IMR-90 (cell line): ENCODE measurements around the gene KLHL7. TPM values are rescaled to one million over a fixed set of nuclear protein-coding genes. Genes with fewer than 3 reads are reported as not detected.

ENCODE experiments used
- ATAC-seq: fragments of 200-7000 bp; cut with Tn5 transposase; 2 replicates; pipeline ENCODE4 v1.9.1; 2020; ENCODE audit warnings: low read depth, mild to moderate bottlenecking, moderate library complexity
- BruUV-seq: library from RNA; stranded (reverse); fragments of 400-500 nt; replicated peaks from 2 replicates; lab custom pipeline; 2021; lab: Mats Ljungman, UMichigan
- CTCF ChIA-PET: fragments of 300-600 bp; formaldehyde crosslinking; extraction: SDS; loops from one replicate; lab custom pipeline; 2021; ENCODE audit warnings: antibody characterized with exemption; lab: Yijun Ruan, JAX
- POLR2A ChIA-PET: fragments of 300-600 bp; sonication (Branson Sonifier 250); formaldehyde crosslinking; loops from one replicate; lab custom pipeline; 2022; ENCODE audit warnings: antibody characterized with exemption; ENCODE audit not compliant: unreplicated experiment; lab: Charles Lee
- DNase-seq: peaks from one replicate; pipeline ENCODE4 v3.0.0; 2013
- H2AFZ ChIP-seq: replicated peaks from 2 replicates; pipeline ENCODE3; 2013; ENCODE audit warnings: low read length, mild to moderate bottlenecking; ENCODE audit not compliant: poor library complexity
- H2AK5ac ChIP-seq: 2 replicates; pipeline ENCODE4 v1.6.1; 2013; ENCODE audit warnings: low read depth, low read length, inconsistent platforms
- H2AK9ac ChIP-seq: replicated peaks from 2 replicates; pipeline ENCODE3; 2013; ENCODE audit warnings: mild to moderate bottlenecking, low read depth, low read length, moderate library complexity; ENCODE audit not compliant: poor library complexity
- H2BK120ac ChIP-seq: 2 replicates; pipeline ENCODE4 v1.6.1; 2013; ENCODE audit warnings: low read depth, low read length, inconsistent platforms
- H2BK15ac ChIP-seq: 3 replicates; pipeline ENCODE4 v1.6.1; 2013; ENCODE audit warnings: low read depth, low read length, inconsistent platforms
- H2BK20ac ChIP-seq: 2 replicates; pipeline ENCODE4 v1.6.1; 2013; ENCODE audit warnings: low read depth, mild to moderate bottlenecking, inconsistent platforms, low read length, moderate library complexity
- H2BK5ac ChIP-seq: 2 replicates; pipeline ENCODE4 v1.6.1; 2013; ENCODE audit warnings: mild to moderate bottlenecking, low read depth, low read length, inconsistent platforms; ENCODE audit not compliant: poor library complexity, severe bottlenecking
- H3K14ac ChIP-seq: replicated peaks from 2 replicates; pipeline ENCODE4 v1.6.1; 2013; ENCODE audit warnings: low read depth, low read length, inconsistent platforms
- H3K18ac ChIP-seq: 2 replicates; pipeline ENCODE4 v1.6.1; 2013; ENCODE audit warnings: low read depth, low read length, control low read depth
- H3K23ac ChIP-seq: 2 replicates; pipeline ENCODE4 v1.6.1; 2013; ENCODE audit warnings: low read depth, low read length, inconsistent platforms
- H3K27ac ChIP-seq: 2 replicates; pipeline ENCODE4 v1.5.1; 2013; ENCODE audit warnings: mild to moderate bottlenecking, control low read depth, low read length; ENCODE audit not compliant: insufficient read depth
- H3K27me3 ChIP-seq: 2 replicates; pipeline ENCODE4 v1.6.1; 2013; ENCODE audit warnings: low read length; ENCODE audit not compliant: control insufficient read depth, insufficient read depth
- H3K36me3 ChIP-seq: 2 replicates; pipeline ENCODE4 v1.6.1; 2013; ENCODE audit warnings: low read length, mixed read lengths; ENCODE audit not compliant: control insufficient read depth, insufficient read depth
- H3K4ac ChIP-seq: 2 replicates; pipeline ENCODE4 v1.6.1; 2013; ENCODE audit warnings: low read depth, low read length, inconsistent platforms
- H3K4me1 ChIP-seq: 2 replicates; pipeline ENCODE4 v1.6.1; 2013; ENCODE audit warnings: low read length, mixed read lengths; ENCODE audit not compliant: control insufficient read depth, insufficient read depth
- H3K4me2 ChIP-seq: 2 replicates; pipeline ENCODE4 v1.6.1; 2013; ENCODE audit warnings: low read depth, mild to moderate bottlenecking, control low read depth, low read length, moderate library complexity
- H3K4me3 ChIP-seq: 2 replicates; pipeline ENCODE4 v1.5.1; 2013; ENCODE audit warnings: low read depth, mild to moderate bottlenecking, control low read depth, low read length, moderate library complexity; ENCODE audit not compliant: insufficient read depth
- H3K56ac ChIP-seq: 2 replicates; pipeline ENCODE4 v1.6.1; 2013; ENCODE audit warnings: low read length, inconsistent platforms; ENCODE audit not compliant: insufficient read depth; ENCODE audit errors: extremely low read depth
- H3K79me1 ChIP-seq, 2 experiments: 2 replicates each; pipeline ENCODE4 v1.6.1; 2013; ENCODE audit warnings: low read length in 2 of 2, inconsistent platforms in 1 of 2, low read depth in 1 of 2
- H3K9ac ChIP-seq: 2 replicates; pipeline ENCODE4 v1.6.1; 2013; ENCODE audit warnings: low read depth, low read length, control low read depth
- H3K9me1 ChIP-seq: 2 replicates; pipeline ENCODE4 v1.6.1; 2013; ENCODE audit warnings: low read length, inconsistent platforms; ENCODE audit not compliant: insufficient read depth
- H3K9me3 ChIP-seq: 2 replicates; pipeline ENCODE4 v1.6.1; 2013; ENCODE audit warnings: low read length; ENCODE audit not compliant: control insufficient read depth, insufficient read depth
- H4K20me1 ChIP-seq: 2 replicates; pipeline ENCODE4 v1.6.1; 2013; ENCODE audit warnings: low read length, inconsistent platforms; ENCODE audit not compliant: insufficient read depth
- H4K5ac ChIP-seq: 2 replicates; pipeline ENCODE4 v1.6.1; 2013; ENCODE audit warnings: mild to moderate bottlenecking, low read depth, low read length, control low read depth
- H4K8ac ChIP-seq, 2 experiments: 2 replicates each; pipeline ENCODE4 v1.6.1; 2013; ENCODE audit warnings: low read depth in 2 of 2, low read length in 2 of 2, control low read depth in 1 of 2, inconsistent platforms in 1 of 2
- H4K91ac ChIP-seq: 2 replicates; pipeline ENCODE4 v1.6.1; 2013; ENCODE audit warnings: low read depth, low read length, inconsistent platforms; ENCODE audit not compliant: insufficient read depth
- BHLHE40 ChIP-seq: fragments of 150-350 bp; IDR thresholded peaks from 2 replicates; pipeline ENCODE4 v1.6.1; 2016; ENCODE audit warnings: mild to moderate bottlenecking, low read depth, low read length
- CEBPB ChIP-seq: IDR thresholded peaks from 2 replicates; pipeline ENCODE4 v1.6.1; 2012; ENCODE audit warnings: low read depth, low read length, improper control_type of control experiment
- CHD1 ChIP-seq: IDR thresholded peaks from 2 replicates; pipeline ENCODE4 v1.6.1; 2012; ENCODE audit warnings: low read depth, low read length, improper control_type of control experiment
- FOS ChIP-seq: fragments of 150-350 bp; IDR thresholded peaks from 2 replicates; pipeline ENCODE4 v1.6.1; 2016; ENCODE audit warnings: low read depth, low read length
- MAFK ChIP-seq: IDR thresholded peaks from 2 replicates; pipeline ENCODE4 v1.6.1; 2012; ENCODE audit warnings: low read depth, low read length, improper control_type of control experiment
- MAZ ChIP-seq: IDR thresholded peaks from 2 replicates; pipeline ENCODE4 v1.6.1; 2012; ENCODE audit warnings: low read depth, mild to moderate bottlenecking, low read length, improper control_type of control experiment, moderate library complexity, borderline replicate concordance
- MXI1 ChIP-seq: IDR thresholded peaks from 2 replicates; pipeline ENCODE4 v1.6.1; 2012; ENCODE audit warnings: low read depth, mild to moderate bottlenecking, low read length, moderate library complexity, borderline replicate concordance
- NFE2L2 ChIP-seq: fragments of 150-350 bp; IDR thresholded peaks from 2 replicates; pipeline ENCODE4 v1.6.1; 2016; ENCODE audit warnings: low read depth, mild to moderate bottlenecking, low read length
- POLR2A ChIP-seq: IDR thresholded peaks from 2 replicates; pipeline ENCODE4 v1.6.1; 2012; ENCODE audit warnings: mild to moderate bottlenecking, low read depth, low read length
- RAD21 ChIP-seq: IDR thresholded peaks from 2 replicates; pipeline ENCODE4 v1.6.1; 2012; ENCODE audit warnings: low read length, improper control_type of control experiment
- RCOR1 ChIP-seq: IDR thresholded peaks from 2 replicates; pipeline ENCODE4 v1.6.1; 2012; ENCODE audit warnings: mild to moderate bottlenecking, low read length, improper control_type of control experiment; ENCODE audit not compliant: insufficient replicate concordance
- RFX5 ChIP-seq: IDR thresholded peaks from 2 replicates; pipeline ENCODE4 v1.8.0; 2012; ENCODE audit warnings: low read depth, mild to moderate bottlenecking, low read length, moderate library complexity
- SMC3 ChIP-seq: fragments of 150-350 bp; IDR thresholded peaks from 2 replicates; pipeline ENCODE4 v1.6.1; 2016; ENCODE audit warnings: low read depth, mild to moderate bottlenecking, antibody characterized with exemption, low read length, moderate library complexity
- WGBS, 2 experiments: methylation state at CpG; one replicate each; pipeline versions ENCODE4 v1.1.5 to v1.1.7; 2013; ENCODE audit warnings: missing lambda C conversion rate in 2 of 2; ENCODE audit not compliant: insufficient read length in 1 of 2; ENCODE audit errors: extremely low coverage in 2 of 2; 5-methylcytosine and 5-hydroxymethylcytosine counted together
- dilution Hi-C: fragments of 300-500 bp; cut with HindIII; formaldehyde crosslinking; loops from one replicate; pipeline ENCODE4 v1.14.3; 2018; ENCODE audit warnings: low sequenced_read_pairs; ENCODE audit not compliant: unreplicated experiment
- in situ Hi-C: fragments of 300-500 bp; cut with MboI; formaldehyde crosslinking; loops from 3 replicates; pipeline ENCODE4 v1.14.3; 2019; ENCODE audit warnings: low sequenced_read_pairs, inconsistent platforms, mixed read lengths
- intact Hi-C: fragments of 100-400 bp; cut with micrococcal nuclease; formaldehyde crosslinking; loops from 2 replicates; pipeline ENCODE4 v1.10.0; 2022
- polyA plus RNA-seq, 3 experiments: library from polyadenylated mRNA; depleted of rRNA; stranded (reverse); fragments of >200 nt; gene quantifications; 2 replicates each; pipeline ENCODE4 v1.2.3, GENCODE V29; 2012; ENCODE audit warnings: low replicate concordance in 1 of 3
- total RNA-seq: library from RNA; depleted of rRNA; stranded (reverse); fragments of >200 nt; gene quantifications from 2 replicates; pipeline ENCODE4 v1.2.3, GENCODE V29; 2012
- TF ChIP-seq, protein P1 (sequence below): fragments of 150-350 bp; IDR thresholded peaks from 2 replicates; pipeline ENCODE4 v1.6.1; 2017; ENCODE audit warnings: mild to moderate bottlenecking, antibody characterized with exemption, low read length, low read depth
- TF ChIP-seq, protein P2 (sequence below): fragments of 150-350 bp; IDR thresholded peaks from 2 replicates; pipeline ENCODE4 v1.6.1; 2016; ENCODE audit warnings: low read depth, mild to moderate bottlenecking, low read length, moderate library complexity, borderline replicate concordance
- TF ChIP-seq, protein P3 (sequence below): conservative IDR thresholded peaks from 2 replicates; pipeline ENCODE4 v1.5.1; 2012; ENCODE audit warnings: mild to moderate bottlenecking, low read depth, low read length, improper control_type of control experiment

Gene KLHL7
- total and polyA plus RNA-seq, 2 of the 4 experiments (the other 2 are of a cell fraction) = 24.6 to 29.2 TPM

DNA sequence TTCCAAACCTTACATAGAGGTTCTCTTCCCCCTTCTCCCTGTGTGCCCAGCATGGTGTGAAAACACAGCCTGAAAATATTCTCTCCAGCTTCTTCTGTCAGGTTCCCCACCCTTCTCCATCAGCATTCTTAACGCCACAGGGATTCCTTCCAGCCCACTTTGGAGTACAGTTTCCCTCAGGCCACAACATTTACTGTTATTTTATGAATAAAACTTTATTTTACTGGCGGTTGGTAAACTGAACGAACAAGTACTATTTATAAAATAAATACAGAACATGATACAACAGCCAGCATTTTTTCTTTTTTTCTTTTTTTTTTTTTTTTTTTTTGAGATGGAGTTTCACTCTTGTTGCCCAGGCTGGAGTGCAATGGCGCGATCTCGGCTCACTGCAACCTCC lies 109.4 kb downstream of the KLHL7 start:
- Histone ChIP-seq H2BK120ac (no peak overlapping the region), H3K4ac (no peak overlapping the region), H3K9me1 (no peaks in the 10 kb centered on the region), H3K23ac (no peak overlapping the region), H3K36me3 (no peaks in the 10 kb centered on the region), H2AK5ac (no peak overlapping the region), H3K4me3 (no peak overlapping the region), H3K9me3 (no peaks in the 10 kb centered on the region), H4K5ac (no peak overlapping the region), H2BK20ac (no peak overlapping the region), H3K79me1 (no peaks in the 10 kb centered on the region), H3K9ac (no peak overlapping the region), H3K4me2 (no peak overlapping the region), H4K91ac (no peak overlapping the region), H4K8ac (no peak overlapping the region), H3K27me3 (peaks cover 6% of the 10 kb centered on the region), H2AFZ (no peak overlapping the region), H3K18ac (no peak overlapping the region), H2BK15ac (no peak overlapping the region), H3K14ac (no peak overlapping the region), H3K27ac (no peak overlapping the region), H4K20me1 (no peaks in the 10 kb centered on the region), H3K4me1 (no peaks in the 10 kb centered on the region), H2AK9ac (no peak overlapping the region), H2BK5ac (no peak overlapping the region), H3K56ac (no peak overlapping the region)
- ChIA-PET POLR2A (no interaction called here), CTCF (no interaction called here)
- no CpG with 5 or more reads among the region's 6 CpGs for WGBS, 2 experiments
- no TSS peak for BruUV-seq
- DNase-seq = no peak
- TF ChIP-seq MAZ (no peak), MXI1 (no peak), SMC3 (no peak), CEBPB (no peak), RFX5 (no peak), BHLHE40 (no peak), RCOR1 (no peak), RAD21 (no peak), POLR2A (no peak), FOS (no peak), CHD1 (no peak), MAFK (no peak), NFE2L2 (no peak)
- TF ChIP-seq, protein P1, sequence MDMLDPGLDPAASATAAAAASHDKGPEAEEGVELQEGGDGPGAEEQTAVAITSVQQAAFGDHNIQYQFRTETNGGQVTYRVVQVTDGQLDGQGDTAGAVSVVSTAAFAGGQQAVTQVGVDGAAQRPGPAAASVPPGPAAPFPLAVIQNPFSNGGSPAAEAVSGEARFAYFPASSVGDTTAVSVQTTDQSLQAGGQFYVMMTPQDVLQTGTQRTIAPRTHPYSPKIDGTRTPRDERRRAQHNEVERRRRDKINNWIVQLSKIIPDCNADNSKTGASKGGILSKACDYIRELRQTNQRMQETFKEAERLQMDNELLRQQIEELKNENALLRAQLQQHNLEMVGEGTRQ = no peak
- TF ChIP-seq, protein P2, sequence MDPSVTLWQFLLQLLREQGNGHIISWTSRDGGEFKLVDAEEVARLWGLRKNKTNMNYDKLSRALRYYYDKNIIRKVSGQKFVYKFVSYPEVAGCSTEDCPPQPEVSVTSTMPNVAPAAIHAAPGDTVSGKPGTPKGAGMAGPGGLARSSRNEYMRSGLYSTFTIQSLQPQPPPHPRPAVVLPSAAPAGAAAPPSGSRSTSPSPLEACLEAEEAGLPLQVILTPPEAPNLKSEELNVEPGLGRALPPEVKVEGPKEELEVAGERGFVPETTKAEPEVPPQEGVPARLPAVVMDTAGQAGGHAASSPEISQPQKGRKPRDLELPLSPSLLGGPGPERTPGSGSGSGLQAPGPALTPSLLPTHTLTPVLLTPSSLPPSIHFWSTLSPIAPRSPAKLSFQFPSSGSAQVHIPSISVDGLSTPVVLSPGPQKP = no peak
- TF ChIP-seq, protein P3, sequence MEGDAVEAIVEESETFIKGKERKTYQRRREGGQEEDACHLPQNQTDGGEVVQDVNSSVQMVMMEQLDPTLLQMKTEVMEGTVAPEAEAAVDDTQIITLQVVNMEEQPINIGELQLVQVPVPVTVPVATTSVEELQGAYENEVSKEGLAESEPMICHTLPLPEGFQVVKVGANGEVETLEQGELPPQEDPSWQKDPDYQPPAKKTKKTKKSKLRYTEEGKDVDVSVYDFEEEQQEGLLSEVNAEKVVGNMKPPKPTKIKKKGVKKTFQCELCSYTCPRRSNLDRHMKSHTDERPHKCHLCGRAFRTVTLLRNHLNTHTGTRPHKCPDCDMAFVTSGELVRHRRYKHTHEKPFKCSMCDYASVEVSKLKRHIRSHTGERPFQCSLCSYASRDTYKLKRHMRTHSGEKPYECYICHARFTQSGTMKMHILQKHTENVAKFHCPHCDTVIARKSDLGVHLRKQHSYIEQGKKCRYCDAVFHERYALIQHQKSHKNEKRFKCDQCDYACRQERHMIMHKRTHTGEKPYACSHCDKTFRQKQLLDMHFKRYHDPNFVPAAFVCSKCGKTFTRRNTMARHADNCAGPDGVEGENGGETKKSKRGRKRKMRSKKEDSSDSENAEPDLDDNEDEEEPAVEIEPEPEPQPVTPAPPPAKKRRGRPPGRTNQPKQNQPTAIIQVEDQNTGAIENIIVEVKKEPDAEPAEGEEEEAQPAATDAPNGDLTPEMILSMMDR = no peak
- in situ Hi-C loops (no loop called here), dilution Hi-C loops (no loop called here), intact Hi-C loops (no loop called here)
- no peak for ATAC-seq
